Raji (cell line): Measurements from ENCODE around the gene LRRC57.
A peak's percentile ranks its signal among the peaks of the same experiment; 100 is the strongest.

Experiments used
- POLR2A ChIP-seq: IDR thresholded peaks from 2 replicates; pipeline ENCODE4 v1.6.1; 2011; ENCODE audit warnings: low read depth, low read length, control low read depth; ENCODE audit not compliant: insufficient read depth

Gene LRRC57

GRCh38 chr15:42548249-42549031 is at the start of gene LRRC57, which contains the start of gene HAUS2:
Gene LRRC57 (minus strand): TSS chr15:42548793. CDS start chr15:42548434, 359 bp downstream.
Gene HAUS2 (plus strand): TSS chr15:42548838. CDS start chr15:42548873, 35 bp downstream.
- peak; percentile 95 for TF ChIP-seq POLR2A

DNA sequence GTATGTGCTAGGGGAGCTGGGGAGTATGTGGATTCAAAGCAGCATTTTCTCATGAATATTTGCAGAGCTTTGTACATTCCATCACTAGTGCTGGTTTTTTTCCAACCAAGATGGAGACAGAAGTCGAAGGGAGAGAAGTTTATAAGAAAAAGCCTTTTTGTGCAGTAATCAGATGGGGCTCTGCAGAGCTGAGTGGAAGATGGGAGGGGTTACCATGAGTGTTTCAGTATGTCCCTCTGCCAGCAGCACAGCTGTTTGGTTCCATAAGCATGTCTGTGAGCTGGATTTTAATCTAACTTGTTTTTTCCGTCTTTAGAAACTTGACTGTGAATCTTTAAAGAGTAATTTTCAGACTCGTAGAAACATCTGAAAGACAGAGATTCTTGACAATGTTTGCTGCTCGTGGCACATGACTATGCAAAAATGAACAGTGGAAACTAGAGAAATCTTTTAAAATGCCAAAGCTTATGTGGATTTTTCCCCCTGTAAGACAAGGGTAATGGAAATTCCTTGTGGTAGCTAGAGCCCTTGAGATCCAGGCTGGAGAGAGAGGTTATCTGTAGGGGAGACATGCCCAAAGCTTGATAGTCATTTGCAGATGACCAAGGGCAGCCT is 47.1 kb upstream of the LRRC57 start:
- TF ChIP-seq POLR2A = no peak

GRCh38 chr15:42594095-42594494 is 45.5 kb upstream of the LRRC57 start:
- no peak for TF ChIP-seq POLR2A

DNA sequence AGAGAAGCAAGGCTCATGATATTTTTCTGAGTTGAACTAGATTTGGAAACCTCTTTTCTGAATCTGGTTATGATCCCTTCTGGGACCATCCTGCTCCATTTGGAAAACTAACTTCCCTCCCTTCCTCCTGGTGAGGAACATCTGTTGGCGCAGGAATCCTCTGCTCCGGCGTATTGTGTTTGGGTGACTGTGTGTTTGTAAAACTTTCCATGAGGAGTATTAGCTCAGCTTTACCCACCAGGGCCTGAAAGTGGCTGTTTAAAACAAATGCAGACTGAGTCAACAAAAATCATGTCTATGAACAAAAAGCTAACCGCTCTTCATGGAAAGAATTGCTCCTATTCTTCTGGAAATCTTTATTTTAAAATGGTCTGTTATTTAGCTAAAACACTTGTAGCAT is 44.5 kb upstream of the LRRC57 start:
- TF ChIP-seq POLR2A = no peak

GRCh38 chr15:42592716-42593115 is 44.1 kb upstream of the LRRC57 start:
- TF ChIP-seq POLR2A = no peak

DNA sequence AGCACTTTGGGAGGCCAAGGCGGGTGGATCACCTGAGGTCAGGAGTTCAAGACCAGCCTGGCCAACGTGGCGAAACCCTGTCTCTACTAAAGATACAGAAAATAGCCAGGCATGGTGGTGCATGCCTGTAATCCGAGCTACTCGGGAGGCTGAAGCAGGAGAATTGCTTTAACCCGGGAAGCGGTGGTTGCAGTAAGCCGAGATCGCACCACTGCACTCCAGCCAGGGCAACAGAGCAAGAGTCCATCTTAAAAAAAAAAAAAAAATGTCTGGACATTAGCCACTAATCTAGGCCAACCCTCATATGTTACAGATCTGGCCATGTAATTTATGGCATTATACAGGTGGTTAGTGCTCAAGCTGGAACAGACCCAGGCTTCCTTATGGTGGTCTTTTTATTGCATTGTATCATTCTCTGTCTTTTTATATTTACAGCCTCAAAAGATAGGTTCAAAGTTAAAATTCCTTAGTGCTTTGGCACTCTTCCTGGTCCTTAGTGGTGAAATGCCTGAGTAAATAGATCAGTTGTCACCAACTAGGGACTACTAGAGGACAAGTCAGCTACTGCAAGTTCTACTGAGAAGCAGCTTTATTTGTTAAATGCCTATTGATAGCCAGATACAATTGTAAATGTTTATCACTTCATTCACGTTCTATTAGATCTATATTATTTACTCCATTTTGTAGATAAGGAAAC is 42.8 kb upstream of the LRRC57 start:
- no peak for TF ChIP-seq POLR2A

DNA sequence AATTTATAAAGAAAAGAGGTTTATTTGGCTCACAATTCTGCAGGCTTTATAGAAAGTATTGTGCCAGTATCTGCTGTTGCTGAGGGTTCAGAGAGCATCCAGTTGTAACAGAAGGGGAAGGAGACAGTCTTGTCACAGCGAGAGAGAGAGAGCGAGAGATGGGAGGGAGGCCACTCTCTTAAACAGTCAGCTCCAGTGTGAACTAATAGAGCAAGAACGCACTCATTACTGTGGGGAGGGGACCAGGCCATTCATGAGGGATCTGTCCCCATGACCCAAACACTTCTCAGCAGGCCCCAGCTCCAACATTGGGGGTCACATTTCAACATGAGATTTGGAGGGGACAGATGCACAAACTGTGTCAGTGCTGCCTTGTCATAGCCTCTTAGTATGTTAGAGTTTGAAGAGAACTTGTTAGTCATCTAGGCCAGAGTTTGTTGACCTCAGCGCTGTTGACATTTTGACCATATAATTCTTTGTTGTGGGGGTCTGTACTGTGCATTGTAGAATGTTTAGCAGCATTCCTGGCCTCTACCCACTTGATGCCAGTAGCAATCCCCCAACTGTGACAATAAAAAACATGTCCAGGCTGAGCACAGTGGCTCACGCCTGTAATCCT is 42.1 kb upstream of the LRRC57 start:
- no peak for TF ChIP-seq POLR2A

- TF ChIP-seq POLR2A = no peak
These were observed 35.6 kb upstream of the LRRC57 start for GRCh38 chr15:42584031-42584765.

DNA sequence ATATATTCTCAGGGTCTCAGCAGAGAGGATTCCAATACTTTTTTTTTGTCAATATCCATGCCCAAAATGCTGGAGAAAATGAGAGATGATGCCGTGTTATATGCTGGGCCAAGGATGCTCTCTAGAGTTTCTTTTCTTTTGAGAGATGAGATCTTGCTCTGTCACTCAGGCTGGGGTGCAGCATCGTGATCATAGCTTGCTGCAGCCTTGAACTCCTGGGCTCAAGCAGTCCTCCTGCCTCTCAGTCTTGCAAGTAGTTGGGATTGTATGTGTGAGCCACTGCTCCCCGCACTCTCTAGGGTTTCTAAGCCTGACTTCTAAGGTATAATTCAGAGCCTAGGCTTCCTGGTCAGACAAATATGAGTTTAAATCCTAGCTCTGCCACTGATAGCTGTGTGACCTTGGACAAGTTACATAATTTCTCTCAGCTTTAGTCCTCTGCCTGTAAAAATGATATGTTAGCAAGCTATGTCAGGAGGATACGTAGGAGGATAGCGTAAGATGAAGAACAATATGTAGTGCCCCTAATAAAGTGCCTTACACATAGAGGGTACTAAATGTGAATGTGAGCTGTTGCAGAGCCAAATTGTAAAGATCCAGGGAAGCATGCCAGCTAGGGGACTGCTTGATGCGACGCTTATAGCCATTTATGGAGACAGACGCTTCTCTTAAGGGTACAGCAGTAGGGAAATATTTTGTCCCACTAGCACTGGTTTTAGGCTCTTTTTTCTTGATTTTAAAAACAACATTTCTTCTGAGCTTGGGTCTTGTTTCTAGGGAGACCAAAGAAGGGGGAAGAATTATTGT is 34.2 kb upstream of the LRRC57 start:
- TF ChIP-seq POLR2A = no peak

- no peak for TF ChIP-seq POLR2A
These were observed 32.7 kb upstream of the LRRC57 start for GRCh38 chr15:42581272-42581730.

DNA sequence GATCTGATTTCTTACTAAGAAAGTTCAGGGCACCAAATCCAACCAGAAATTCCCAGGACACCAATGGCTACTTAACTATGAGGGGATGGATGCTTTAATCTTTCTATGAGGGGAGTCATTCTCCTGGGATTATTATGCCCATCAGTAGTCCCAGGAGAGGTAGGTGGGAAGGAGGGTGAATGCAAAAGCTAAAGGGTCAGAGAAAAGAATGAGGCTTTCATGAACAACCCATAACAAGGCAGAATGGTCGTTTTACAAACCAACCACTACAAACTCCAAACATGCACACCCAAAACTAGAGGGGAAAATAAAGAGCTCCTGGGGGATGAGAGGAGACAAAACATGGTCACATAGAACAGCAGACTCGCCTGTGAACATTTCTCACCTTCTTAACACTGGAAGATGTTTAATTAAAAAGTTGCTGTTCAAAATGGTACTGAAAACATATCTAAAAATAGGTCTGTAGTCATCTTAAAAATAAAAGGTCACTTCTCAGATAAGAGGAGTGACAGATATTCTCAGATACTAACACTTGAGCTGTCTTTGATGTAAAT is 30.5 kb upstream of the LRRC57 start:
- no peak for TF ChIP-seq POLR2A

DNA sequence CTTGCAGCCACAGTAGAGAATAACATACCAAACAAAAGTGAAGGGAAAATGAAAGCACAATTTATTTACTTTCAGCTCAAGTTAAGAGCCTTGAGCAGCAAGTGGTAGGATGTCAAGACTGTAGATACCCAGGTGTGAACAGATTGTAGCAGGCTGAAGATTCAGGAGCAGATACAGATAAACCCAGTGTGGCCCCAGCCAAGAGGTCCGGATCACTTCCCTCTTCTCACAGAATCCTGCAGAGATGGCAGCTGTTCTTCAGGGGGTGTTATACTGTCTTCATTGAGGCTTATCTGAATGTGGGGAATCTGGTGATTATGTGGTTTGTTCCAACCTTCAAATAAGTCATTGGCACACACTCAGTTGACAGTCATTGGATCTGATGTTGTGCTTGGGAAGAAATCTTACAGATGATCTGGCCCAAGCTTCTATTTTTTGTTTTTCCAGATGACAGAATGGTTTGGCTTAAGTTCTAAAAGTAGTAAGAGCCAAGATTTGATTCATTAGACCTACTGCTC is 29.0 kb upstream of the LRRC57 start:
- no peak for TF ChIP-seq POLR2A

GRCh38 chr15:42576776-42577175 is 28.2 kb upstream of the LRRC57 start:
- TF ChIP-seq POLR2A = no peak
